Measurements from ENCODE around the gene ENO2.

The ENO2 gene

DNA sequence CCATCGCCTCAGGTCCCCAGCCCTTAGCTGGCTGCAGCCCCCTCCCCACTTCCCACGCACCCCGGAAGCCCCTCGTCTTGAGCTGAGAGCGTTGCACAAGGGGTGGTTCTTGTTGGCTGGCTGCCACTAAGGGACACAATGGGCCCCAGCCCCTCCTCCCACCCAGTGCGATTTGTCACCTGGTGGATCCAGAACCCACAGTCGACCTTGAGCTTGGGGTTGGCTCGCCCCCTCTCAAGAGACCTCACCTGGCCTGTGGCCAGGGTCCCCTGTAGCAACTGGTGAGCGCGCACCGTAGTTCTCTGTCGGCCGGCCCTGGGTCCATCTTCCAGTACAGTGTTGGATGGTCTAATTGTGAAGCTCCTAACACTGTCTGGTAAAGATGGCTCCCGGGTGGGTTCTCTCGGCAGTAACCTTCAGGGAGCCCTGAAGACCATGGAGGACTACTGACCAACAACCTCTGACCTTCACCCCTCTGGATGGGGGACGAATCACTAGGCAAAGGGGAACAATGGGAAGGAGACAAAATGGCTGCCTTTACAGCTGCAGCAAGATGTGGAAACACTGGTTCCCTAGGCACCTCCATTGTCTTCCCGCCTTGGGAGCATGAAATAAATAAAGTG, 49.5 kb downstream of the ENO2 start:
- DNase-seq, result no peak

DNA sequence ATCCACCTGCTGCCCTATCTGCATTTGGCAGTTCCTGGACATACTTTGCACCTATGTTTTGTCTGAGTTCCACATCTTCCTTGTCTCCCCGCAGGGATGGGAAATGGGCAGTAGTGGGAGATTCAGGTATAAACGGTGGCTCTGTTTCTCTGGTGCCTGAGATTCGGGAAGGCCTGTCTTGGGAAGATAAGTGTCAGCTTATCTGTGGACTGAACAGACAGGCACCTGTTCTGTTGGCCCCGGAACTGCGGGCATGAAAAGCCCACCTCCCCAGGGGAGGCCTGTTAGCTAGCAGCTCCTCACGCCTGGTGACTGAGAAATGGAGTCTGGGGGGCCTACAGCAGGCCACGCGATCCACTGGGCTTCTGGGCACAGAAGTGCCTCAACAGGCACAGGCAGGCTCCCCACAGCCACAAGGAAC, 50.2 kb downstream of the ENO2 start:
- DNase-seq, result no peak

DNA sequence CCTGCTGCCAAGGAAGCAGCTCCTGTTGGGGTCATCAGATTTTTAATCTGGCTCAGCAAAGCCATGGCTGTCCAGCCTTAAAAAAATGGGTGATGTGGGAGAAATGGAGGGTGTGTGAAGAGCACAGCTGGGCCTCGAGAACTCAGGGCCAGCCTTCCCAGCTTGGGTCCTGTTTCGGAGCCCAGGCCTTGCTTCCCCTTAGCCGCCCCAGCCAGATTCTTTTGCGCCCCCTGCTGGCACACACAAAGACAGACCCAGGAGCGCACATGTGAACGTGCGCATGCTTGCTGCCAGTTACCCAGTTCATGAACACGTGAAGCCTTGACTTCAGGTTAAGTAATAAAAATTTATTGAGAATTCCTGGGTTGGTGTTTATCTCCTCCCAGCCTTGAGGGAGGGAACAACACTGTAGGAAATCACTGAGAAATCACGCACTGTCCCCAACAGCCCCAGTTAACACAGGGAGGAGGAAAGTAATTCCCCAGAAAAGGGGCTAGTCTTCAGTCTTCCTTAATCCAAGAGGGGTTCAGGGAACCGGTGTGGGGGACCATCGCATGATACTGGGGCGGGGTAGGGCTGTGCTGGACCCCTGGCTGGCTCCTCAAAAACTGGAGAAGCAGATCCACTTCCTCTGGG, 50.8 kb downstream of the ENO2 start:
- DNase-seq, result peak; percentile 35

DNA sequence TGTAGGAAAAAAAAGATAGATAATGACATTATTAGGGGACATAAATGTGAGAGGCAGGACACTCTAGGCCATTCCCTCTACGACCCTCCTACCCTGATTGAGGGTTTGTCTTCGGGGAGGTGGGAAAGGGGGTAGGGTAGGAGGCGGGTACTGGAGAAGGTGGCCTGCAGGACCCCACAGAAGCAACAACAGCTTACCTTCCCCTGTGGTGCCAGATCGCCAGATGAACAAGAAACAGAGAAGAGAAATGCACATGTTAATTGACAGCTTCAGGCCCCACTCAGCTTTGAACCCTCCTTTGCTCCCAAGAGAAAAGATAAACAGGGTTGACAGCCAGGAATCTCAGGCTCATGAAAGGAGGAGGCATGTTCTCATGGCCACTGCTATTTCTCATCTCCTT, 51.3 kb downstream of the ENO2 start:
- no peak for DNase-seq

DNA sequence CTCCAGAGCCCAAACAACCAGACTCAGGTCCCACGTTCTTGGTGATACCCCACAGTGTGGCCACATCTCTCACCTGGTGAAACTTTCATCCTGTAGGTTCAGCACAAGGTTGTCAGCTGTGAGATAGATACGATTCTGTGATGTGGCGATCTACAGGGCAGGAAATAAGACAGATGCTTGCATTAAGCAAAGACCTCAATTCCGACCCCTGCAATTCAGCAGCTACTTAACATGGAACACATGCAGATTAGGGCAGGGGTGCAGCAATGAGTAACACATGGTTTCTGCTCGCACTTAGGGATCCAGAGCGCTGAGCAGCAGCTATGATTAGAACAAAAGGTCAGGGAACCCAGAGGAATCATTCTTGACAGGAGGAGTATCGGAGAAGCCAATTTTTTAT, 52.0 kb downstream of the ENO2 start:
- DNase-seq, result no peak

DNA sequence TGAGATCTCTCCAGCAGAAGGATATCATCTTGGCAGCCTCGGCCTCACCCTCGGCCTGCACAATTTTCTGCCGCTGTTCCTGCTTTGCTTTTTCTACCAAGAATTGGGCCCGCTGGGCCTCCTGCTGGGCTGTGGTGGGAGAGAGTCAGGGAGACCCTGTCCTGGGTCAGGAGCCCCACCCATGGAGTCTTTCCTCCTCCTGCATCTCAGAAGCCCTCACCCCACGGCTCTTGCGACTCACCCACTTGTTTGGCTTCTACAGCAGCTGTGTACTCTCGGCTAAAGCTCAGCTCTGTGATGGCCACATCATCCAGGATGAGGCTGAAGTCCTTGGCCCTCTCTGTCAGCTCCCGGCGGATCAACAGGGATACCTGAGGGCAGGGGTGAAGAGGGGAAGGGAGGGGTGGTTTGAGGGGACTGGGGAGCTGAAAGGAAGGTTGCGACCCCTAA, 53.3 kb downstream of the ENO2 start:
- no peak for DNase-seq

DNA sequence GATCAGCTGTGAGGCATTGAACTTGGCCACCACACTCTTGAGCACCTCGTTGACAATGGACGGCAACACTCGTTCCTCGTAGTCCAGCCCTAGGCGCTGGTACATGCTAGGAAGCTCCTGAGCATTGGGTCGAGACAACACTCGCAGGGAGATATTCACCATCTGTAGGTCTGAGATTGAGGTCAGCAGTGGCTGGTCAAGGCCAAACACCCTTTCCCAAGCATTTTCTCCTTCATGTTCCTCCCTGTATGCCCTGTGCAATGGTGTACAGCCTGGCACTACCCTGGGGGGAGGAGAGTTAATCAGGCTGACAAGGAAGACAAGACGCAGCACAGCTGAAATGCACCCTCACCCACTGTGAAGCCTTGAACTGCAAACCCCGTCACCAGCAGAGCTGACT, 54.0 kb downstream of the ENO2 start:
- no peak for DNase-seq

DNA sequence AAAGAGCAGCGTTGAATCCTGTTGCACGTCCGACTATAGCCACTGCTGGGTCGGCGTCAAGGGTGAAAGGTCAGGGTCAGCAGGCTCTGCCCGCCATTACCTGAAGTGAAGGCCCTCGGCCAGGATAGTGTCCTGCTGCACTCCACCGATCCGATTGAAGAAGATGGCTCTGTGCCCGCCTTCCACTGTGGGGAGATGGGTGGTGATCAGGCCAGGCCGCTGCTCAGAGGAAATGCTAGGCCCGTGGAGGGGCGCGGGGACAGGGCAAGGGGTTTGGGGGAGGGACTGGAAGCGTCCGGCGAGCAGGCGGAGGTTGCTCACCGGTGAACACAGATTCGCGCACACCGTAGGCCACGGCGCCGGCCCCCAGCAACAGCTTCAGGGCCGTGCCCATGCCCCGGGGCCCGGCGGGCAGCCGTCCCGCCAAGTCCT, 55.7 kb downstream of the ENO2 start:
- DNase-seq, result no peak

Data from NCI-H1092 (cell line).